HG02571 (cell line): ENCODE results near the gene DEAF1.
"Not testable (repeated sequence)": the region's sequence is repeated elsewhere in the genome, so short reads cannot be mapped to it uniquely, and the experiment has no call there.

ENCODE experiments used
- ATAC-seq: cut with Tn5 transposase; IDR thresholded peaks from one replicate; pipeline ENCODE4 v1.9.1; 2021; ENCODE audit warnings: mild to moderate bottlenecking, moderate library complexity; ENCODE audit not compliant: unreplicated experiment

DEAF1 gene

GRCh38 chr11:647672-648158 lies 47.3 kb downstream of the DEAF1 start:
- ATAC-seq = not testable (repeated sequence)

GRCh38 chr11:646214-646613 lies 48.8 kb downstream of the DEAF1 start:
- no peak for ATAC-seq

- no peak for ATAC-seq
These were observed 49.5 kb downstream of the DEAF1 start for GRCh38 chr11:645536-645935.

GRCh38 chr11:643849-644738 lies 50.9 kb downstream of the DEAF1 start:
- ATAC-seq = no peak

- ATAC-seq = no peak
These were observed 51.7 kb downstream of the DEAF1 start for GRCh38 chr11:643366-643765.

GRCh38 chr11:641806-642370 lies 53.1 kb downstream of the DEAF1 start:
- ATAC-seq = no peak

GRCh38 chr11:640021-640706 lies 54.9 kb downstream of the DEAF1 start:
- ATAC-seq = no peak

- no peak for ATAC-seq
These were observed 55.6 kb downstream of the DEAF1 start for GRCh38 chr11:639332-639955.

GRCh38 chr11:638631-639331 lies 56.2 kb downstream of the DEAF1 start:
- no peak for ATAC-seq

GRCh38 chr11:637593-638521 lies 57.2 kb downstream of the DEAF1 start:
- ATAC-seq = no peak

- ATAC-seq = no peak
These were observed 57.8 kb downstream of the DEAF1 start for GRCh38 chr11:637333-637592.

- ATAC-seq = no peak
These were observed 58.3 kb downstream of the DEAF1 start, which contains the start of gene DRD4 for GRCh38 chr11:636511-637332. Gene DRD4, plus strand, starts transcription at chr11:637269. Its CDS starts 36 bp downstream, at chr11:637305.

GRCh38 chr11:635945-636510 lies 59.0 kb downstream of the DEAF1 start:
- ATAC-seq = no peak

GRCh38 chr11:630871-631270 lies 64.2 kb downstream of the DEAF1 start:
- no peak for ATAC-seq

GRCh38 chr11:629237-629583 lies 65.8 kb downstream of the DEAF1 start:
- ATAC-seq = no peak

GRCh38 chr11:628056-628455 lies 67.0 kb downstream of the DEAF1 start:
- ATAC-seq = no peak

- no peak for ATAC-seq
These were observed 67.8 kb downstream of the DEAF1 start for GRCh38 chr11:627308-627576.

GRCh38 chr11:626475-627307 lies 68.3 kb downstream of the DEAF1 start, which contains the start of gene SCT:
Gene SCT, minus strand, starts transcription at chr11:627181. Its CDS starts 38 bp downstream, at chr11:627143.
- no peak for ATAC-seq
